Trophoblast cell (in vitro differentiated cells and primary cell): Measurements from ENCODE around the gene SH3TC1.

Experiments used
- DNase-seq, 2 donors: peaks; one replicate each; pipeline ENCODE4 v3.0.0-alpha.2; 2016
- H2AFZ ChIP-seq: 2 replicates; pipeline ENCODE4 v1.6.1; 2013; ENCODE audit warnings: low read length, moderate library complexity, mild to moderate bottlenecking; ENCODE audit not compliant: insufficient read depth, poor library complexity
- H2AK5ac ChIP-seq: 2 replicates; pipeline ENCODE4 v1.6.1; 2013; ENCODE audit warnings: mild to moderate bottlenecking, low read length
- H2BK120ac ChIP-seq: 2 replicates; pipeline ENCODE4 v1.6.1; 2013; ENCODE audit warnings: low read length, mild to moderate bottlenecking, moderate library complexity; ENCODE audit not compliant: insufficient read depth, poor library complexity
- H2BK12ac ChIP-seq: 2 replicates; pipeline ENCODE4 v1.6.1; 2013; ENCODE audit warnings: mild to moderate bottlenecking, low read length, moderate library complexity
- H2BK5ac ChIP-seq: 2 replicates; pipeline ENCODE4 v1.6.1; 2013; ENCODE audit warnings: low read length, low read depth, moderate library complexity, mild to moderate bottlenecking; ENCODE audit not compliant: poor library complexity
- H3K14ac ChIP-seq: 2 replicates; pipeline ENCODE4 v1.6.1; 2013; ENCODE audit warnings: mild to moderate bottlenecking, low read length
- H3K18ac ChIP-seq: 2 replicates; pipeline ENCODE4 v1.6.1; 2013; ENCODE audit warnings: mild to moderate bottlenecking, low read length
- H3K23ac ChIP-seq: 2 replicates; pipeline ENCODE4 v1.6.1; 2013; ENCODE audit warnings: low read length
- H3K27ac ChIP-seq: 2 replicates; pipeline ENCODE4 v1.5.1; 2013; ENCODE audit warnings: low read depth, mild to moderate bottlenecking, inconsistent platforms, low read length, moderate library complexity
- H3K27me3 ChIP-seq: 2 replicates; pipeline ENCODE4 v1.6.1; 2013; ENCODE audit warnings: inconsistent platforms, mild to moderate bottlenecking, low read length, moderate library complexity; ENCODE audit not compliant: insufficient read depth
- H3K36me3 ChIP-seq, 2 experiments: 1 replicate in 1 of 2; 2 replicates in 1 of 2; pipeline ENCODE4 v1.6.1; 2013; ENCODE audit warnings: low read length in 2 of 2, mild to moderate bottlenecking in 2 of 2, moderate library complexity in 1 of 2; ENCODE audit not compliant: insufficient read depth in 2 of 2, control insufficient read depth in 1 of 2
- H3K4ac ChIP-seq: 2 replicates; pipeline ENCODE4 v1.6.1; 2013; ENCODE audit warnings: low read depth, mild to moderate bottlenecking, low read length, moderate library complexity
- H3K4me1 ChIP-seq, 2 experiments: 1 replicate in 1 of 2; 2 replicates in 1 of 2; pipeline ENCODE4 v1.6.1; 2013; ENCODE audit warnings: low read length in 2 of 2, mild to moderate bottlenecking in 2 of 2, moderate library complexity in 1 of 2; ENCODE audit not compliant: insufficient read depth in 2 of 2, control insufficient read depth in 1 of 2
- H3K4me2 ChIP-seq: 2 replicates; pipeline ENCODE4 v1.6.1; 2013; ENCODE audit warnings: inconsistent platforms, mild to moderate bottlenecking, low read length, moderate library complexity
- H3K4me3 ChIP-seq: 2 replicates; pipeline ENCODE4 v1.5.1; 2013; ENCODE audit warnings: mild to moderate bottlenecking, low read depth, low read length, inconsistent platforms
- H3K79me1 ChIP-seq: one replicate; pipeline ENCODE4 v1.6.1; 2013; ENCODE audit warnings: low read length
- H3K79me2 ChIP-seq: 2 replicates; pipeline ENCODE4 v1.6.1; 2013; ENCODE audit warnings: low read length, mild to moderate bottlenecking; ENCODE audit not compliant: control insufficient read depth, insufficient read depth, poor library complexity
- H3K9ac ChIP-seq: 2 replicates; pipeline ENCODE4 v1.6.1; 2013; ENCODE audit warnings: mild to moderate bottlenecking, low read length
- H3K9me3 ChIP-seq: 2 replicates; pipeline ENCODE4 v1.6.1; 2013; ENCODE audit warnings: low read depth, mild to moderate bottlenecking, control low read depth, inconsistent platforms, low read length; ENCODE audit not compliant: insufficient read depth
- H4K12ac ChIP-seq: 2 replicates; pipeline ENCODE4 v1.6.1; 2013; ENCODE audit warnings: low read depth, mild to moderate bottlenecking, low read length, moderate library complexity
- H4K8ac ChIP-seq: 2 replicates; pipeline ENCODE4 v1.6.1; 2013; ENCODE audit warnings: low read depth, mild to moderate bottlenecking, low read length, moderate library complexity
- H4K91ac ChIP-seq: one replicate; pipeline ENCODE4 v1.6.1; 2013; ENCODE audit warnings: low read depth, mild to moderate bottlenecking, low read length, moderate library complexity
- WGBS: extraction: QIAGEN DNeasy Blood & Tissue Kit; methylation state at CpG from one replicate; pipeline ENCODE4 v1.1.7; 2013; ENCODE audit warnings: missing lambda C conversion rate; ENCODE audit not compliant: insufficient read length, insufficient coverage; ENCODE audit errors: extremely low coverage; 5-methylcytosine and 5-hydroxymethylcytosine counted together

The SH3TC1 gene

DNA sequence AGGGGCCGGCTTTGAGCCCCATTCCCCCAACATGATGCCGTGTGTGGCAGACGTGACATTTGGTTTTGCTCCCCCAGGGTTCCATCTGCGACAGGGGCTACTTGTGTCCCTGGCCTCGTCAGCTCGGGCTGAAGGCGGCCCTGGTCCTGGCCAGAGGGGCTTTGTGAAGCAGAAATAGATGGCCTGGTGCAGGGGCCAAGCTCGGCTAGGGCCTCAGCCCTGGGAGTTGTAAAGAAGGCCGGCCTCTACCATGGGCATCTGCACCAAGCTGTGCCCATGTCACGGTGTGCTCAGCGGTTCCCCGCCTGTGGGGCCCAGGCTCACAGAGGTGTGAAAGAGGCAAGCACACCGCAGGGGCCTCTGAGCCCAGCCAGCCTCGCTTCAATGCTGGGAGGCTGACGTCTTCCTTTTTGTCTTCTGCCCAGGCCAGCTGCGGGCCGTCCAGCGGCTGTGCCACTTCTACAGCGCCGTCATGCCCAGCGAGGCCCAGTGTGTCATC, 32.5 kb downstream of the SH3TC1 start:
- Histone ChIP-seq H3K4me3 (no peak overlapping the region), H2AFZ (no peak overlapping the region), H3K79me1 (peaks cover 18% of the 10 kb centered on the region), H3K27ac (no peak overlapping the region), H2BK5ac (no peak overlapping the region), H3K4ac (no peak overlapping the region), H3K23ac (no peak overlapping the region), H3K9ac (no peak overlapping the region), H4K12ac (no peak overlapping the region), H3K18ac (no peak overlapping the region), H3K4me2 (no peak overlapping the region), H3K4me1 (peaks cover 8 to 14% of the 10 kb centered on the region in 2 experiments), H2BK120ac (no peak overlapping the region), H3K27me3 (no peaks in the 10 kb centered on the region), H2AK5ac (no peak overlapping the region), H3K36me3 (peaks cover 35 to 38% of the 10 kb centered on the region in 2 experiments), H3K9me3 (no peaks in the 10 kb centered on the region), H4K8ac (no peak overlapping the region), H4K91ac (no peak overlapping the region), H2BK12ac (no peak overlapping the region), H3K79me2 (no peaks in the 10 kb centered on the region), H3K14ac (no peak overlapping the region)
- DNase-seq = no peak
- no CpG with 5 or more reads among the region's 21 CpGs for WGBS

DNA sequence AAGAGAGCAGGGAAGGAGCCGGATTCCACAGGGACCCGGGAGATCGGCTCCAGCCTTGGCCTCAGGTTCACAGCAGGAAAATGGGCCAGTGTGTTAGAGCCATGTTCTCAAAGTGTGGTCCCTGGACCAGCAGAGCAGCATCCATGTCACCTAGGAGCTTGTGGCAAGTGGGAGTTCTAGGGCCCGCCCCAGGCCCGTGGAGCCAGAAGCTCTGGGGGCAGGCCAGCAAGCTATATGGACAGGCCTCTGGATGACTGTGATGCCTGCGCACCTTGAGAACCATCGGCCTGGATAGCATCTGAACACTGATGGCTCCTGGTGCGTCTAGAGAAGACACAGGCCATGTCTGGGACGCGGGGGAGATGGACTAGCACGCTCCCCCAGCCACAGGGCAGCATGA, 33.7 kb downstream of the SH3TC1 start:
- Histone ChIP-seq H3K4me3 (no peak overlapping the region), H4K12ac (no peak overlapping the region), H3K4me1 (peaks cover 6 to 9% of the 10 kb centered on the region in 2 experiments), H2AFZ (no peak overlapping the region), H3K9ac (no peak overlapping the region), H4K8ac (no peak overlapping the region), H3K23ac (no peak overlapping the region), H3K27me3 (no peaks in the 10 kb centered on the region), H3K79me1 (peaks cover 12% of the 10 kb centered on the region), H3K36me3 (peaks cover 28 to 34% of the 10 kb centered on the region in 2 experiments), H2AK5ac (no peak overlapping the region), H2BK12ac (no peak overlapping the region), H3K4ac (no peak overlapping the region), H3K18ac (no peak overlapping the region), H3K14ac (no peak overlapping the region), H3K79me2 (no peaks in the 10 kb centered on the region), H3K9me3 (no peaks in the 10 kb centered on the region), H3K27ac (no peak overlapping the region), H3K4me2 (no peak overlapping the region), H2BK120ac (no peak overlapping the region), H2BK5ac (no peak overlapping the region), H4K91ac (no peak overlapping the region)
- DNase-seq = no peak
- no CpG with 5 or more reads among the region's 11 CpGs for WGBS

DNA sequence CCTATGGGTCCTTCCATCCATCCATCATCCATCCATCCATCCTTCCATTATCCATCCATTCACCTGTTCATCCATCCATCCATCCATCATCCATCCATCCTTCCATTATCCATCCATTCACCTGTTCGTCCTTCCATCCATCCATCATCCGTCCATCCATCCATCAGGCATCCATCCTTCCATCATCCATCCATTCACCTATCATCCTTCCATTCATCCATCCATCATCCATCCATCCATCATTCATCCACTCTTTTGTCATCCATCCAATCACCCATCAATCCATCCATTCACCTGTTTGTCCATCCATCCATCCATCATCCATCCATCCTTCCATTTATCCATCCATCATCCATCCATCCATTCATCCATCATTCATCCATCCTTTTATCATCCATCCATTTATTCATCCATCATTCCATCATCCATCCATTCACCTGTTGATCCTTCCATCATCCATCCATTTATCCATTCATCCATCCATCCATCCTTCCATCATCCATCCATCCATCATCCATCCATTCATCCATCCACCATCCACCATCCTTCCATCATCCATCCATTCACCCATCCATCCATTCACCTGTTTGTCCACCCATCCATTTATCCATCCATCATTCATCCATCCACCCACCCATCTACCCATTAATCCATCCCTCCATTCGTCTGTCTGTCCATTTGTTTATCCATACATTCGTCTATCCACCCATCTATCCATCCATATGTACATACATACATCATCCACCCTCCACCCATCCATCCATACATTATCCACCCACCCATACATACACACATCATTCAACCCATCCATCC, 34.8 kb downstream of the SH3TC1 start:
- no peak overlapping the region for H2AFZ ChIP-seq
- 100% methylated on average over 2 of the region's 4 CpGs for WGBS
- no peak overlapping the region for H3K18ac ChIP-seq
- no peak for DNase-seq
- H3K4ac ChIP-seq = no peak overlapping the region
- no peak overlapping the region for H4K12ac ChIP-seq
- no peak overlapping the region for H4K8ac ChIP-seq
- H3K23ac ChIP-seq = no peak overlapping the region
- no peak overlapping the region for H3K4me3 ChIP-seq
- H3K4me1 ChIP-seq = peaks cover 6 to 13% of the 10 kb centered on the region in 2 experiments
- H3K9ac ChIP-seq = no peak overlapping the region
- H2BK12ac ChIP-seq = no peak overlapping the region
- no peak overlapping the region for H3K4me2 ChIP-seq
- H3K9me3 ChIP-seq = no peaks in the 10 kb centered on the region
- no peak overlapping the region for H2AK5ac ChIP-seq
- peaks cover 22 to 25% of the 10 kb centered on the region in 2 experiments for H3K36me3 ChIP-seq
- H3K27ac ChIP-seq = no peak overlapping the region
- no peaks in the 10 kb centered on the region for H3K79me2 ChIP-seq
- no peaks in the 10 kb centered on the region for H3K27me3 ChIP-seq
- H4K91ac ChIP-seq = no peak overlapping the region
- H3K79me1 ChIP-seq = peaks cover 2% of the 10 kb centered on the region
- H2BK120ac ChIP-seq = no peak overlapping the region
- no peak overlapping the region for H3K14ac ChIP-seq
- H2BK5ac ChIP-seq = no peak overlapping the region

DNA sequence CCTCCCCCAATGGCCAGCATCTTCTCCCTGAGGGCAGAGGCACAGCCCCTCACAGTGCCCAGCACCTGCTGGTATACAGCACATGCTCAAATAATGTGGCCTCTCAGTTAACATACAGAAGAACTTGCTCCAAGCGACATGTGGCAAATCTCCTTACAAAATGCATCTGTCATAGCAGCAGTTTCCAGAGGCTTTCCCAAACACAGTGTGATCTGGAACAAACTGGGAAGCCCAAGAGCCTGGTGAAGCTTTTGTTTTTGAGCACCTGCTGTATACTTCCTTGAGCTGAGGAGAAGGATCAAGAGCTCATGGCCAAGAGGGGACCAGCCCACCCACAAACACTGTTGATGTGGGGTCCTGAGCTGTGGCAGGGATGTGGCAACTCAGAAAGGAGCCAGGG, 35.6 kb downstream of the SH3TC1 start:
- Histone ChIP-seq H3K79me2 (no peaks in the 10 kb centered on the region), H3K9me3 (no peaks in the 10 kb centered on the region), H2BK5ac (no peak overlapping the region), H3K36me3 (peaks cover 25 to 28% of the 10 kb centered on the region in 2 experiments), H2BK120ac (no peak overlapping the region), H3K27me3 (no peaks in the 10 kb centered on the region), H2AK5ac (no peak overlapping the region), H4K8ac (no peak overlapping the region), H3K79me1 (no peaks in the 10 kb centered on the region), H3K14ac (no peak overlapping the region), H3K4me2 (no peak overlapping the region), H3K18ac (no peak overlapping the region), H3K9ac (no peak overlapping the region), H4K12ac (no peak overlapping the region), H3K4me3 (no peak overlapping the region), H3K4me1 (peaks cover 6 to 14% of the 10 kb centered on the region in 2 experiments), H2AFZ (no peak overlapping the region), H4K91ac (no peak overlapping the region), H3K23ac (no peak overlapping the region), H3K27ac (no peak overlapping the region), H2BK12ac (no peak overlapping the region), H3K4ac (no peak overlapping the region)
- WGBS = no CpG with 5 or more reads among the region's 1 CpG
- no peak for DNase-seq
